ENCODE results near the gene SEBOX. TPM values are rescaled to one million over a fixed set of nuclear protein-coding genes. Genes with fewer than 3 reads are reported as not detected.

SEBOX gene
- total RNA-seq, 1 donor from 2014 or later = not detected

DNA sequence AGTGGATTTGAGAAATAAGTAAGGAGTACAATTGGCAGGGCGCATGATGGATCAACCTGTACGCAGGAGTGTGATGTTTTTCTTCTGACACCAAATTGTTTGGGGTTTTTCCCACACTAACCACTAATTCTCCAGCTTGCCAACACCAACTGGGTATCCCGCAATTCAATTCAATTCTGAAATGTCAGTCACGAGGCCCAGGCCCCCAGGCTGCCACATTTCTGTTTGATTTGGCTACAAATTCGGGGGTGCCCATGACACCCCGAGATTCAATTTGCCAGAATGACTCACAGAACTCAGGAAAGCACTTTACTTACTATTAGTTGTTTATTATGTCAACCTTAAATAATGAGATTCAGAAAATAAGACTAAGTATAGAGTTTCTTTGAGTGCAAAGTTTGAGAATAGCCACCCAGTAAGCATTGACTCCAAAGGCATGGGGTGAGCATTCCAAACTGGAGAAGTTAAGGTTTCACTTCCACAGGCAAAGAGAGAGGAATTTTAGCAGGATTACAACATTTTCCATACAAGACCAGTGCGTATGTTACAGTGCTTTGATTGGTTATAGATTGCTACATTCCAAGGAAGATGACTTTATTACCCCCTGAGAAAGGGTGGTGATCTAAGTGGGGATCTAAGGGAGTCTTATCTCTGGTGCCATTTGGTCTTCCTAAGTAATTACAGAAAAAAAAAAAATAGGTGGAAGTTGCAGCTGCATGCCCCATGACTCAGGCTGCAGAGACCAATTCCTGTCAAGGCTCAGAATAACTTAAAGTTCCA is 29.5 kb upstream of the SEBOX start:
- no peak for DNase-seq (ENCODE audit: low spot score)

- DNase-seq (ENCODE audit: low spot score) = no peak
Observed at GRCh38 chr17:28392491-28392890, 27.5 kb upstream of the SEBOX start.

DNA sequence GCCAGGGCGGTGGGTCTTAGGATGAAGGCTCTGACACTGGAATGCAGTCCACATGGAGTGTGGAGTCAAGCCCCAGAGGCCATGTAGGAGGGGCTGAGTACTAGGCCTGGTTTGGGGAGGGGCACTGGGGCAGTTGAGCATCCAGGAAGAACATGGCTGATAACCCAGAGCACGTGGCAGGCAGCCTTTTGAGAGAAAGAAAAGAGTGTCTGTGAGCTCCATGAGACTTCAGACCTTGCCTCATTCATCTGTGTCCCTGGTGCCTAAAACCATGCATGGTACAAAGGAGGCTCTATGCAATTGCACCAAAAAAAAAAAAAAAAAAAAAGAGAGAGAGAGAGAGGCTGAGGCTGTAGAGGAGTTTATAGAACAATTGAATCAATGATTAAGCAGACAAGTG is 26.4 kb upstream of the SEBOX start:
- no peak for DNase-seq (ENCODE audit: low spot score)

DNA sequence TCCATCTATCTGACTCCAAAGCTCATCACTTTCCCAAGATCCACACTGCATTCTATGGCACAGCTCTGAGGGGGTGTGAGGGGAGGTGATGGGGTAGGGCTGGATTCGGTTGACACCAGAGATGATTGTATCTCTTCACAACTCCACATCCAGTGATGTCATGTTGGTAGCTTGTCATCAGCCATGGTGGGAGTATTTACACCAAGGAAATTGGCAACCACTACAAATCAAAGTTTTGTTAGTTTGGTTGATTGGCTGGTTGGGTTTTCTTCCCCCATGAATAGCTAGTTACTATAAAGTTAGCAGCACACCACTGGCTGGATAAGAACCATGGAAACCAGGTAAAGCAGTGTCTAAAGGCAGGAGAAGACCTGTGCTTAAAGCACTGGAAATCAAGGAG is 26.0 kb upstream of the SEBOX start:
- DNase-seq (ENCODE audit: low spot score) = no peak

GRCh38 chr17:28390563-28390962 is 25.6 kb upstream of the SEBOX start:
- no peak for DNase-seq (ENCODE audit: low spot score)

GRCh38 chr17:28390141-28390540 is 25.1 kb upstream of the SEBOX start:
- DNase-seq (ENCODE audit: low spot score) = no peak

DNA sequence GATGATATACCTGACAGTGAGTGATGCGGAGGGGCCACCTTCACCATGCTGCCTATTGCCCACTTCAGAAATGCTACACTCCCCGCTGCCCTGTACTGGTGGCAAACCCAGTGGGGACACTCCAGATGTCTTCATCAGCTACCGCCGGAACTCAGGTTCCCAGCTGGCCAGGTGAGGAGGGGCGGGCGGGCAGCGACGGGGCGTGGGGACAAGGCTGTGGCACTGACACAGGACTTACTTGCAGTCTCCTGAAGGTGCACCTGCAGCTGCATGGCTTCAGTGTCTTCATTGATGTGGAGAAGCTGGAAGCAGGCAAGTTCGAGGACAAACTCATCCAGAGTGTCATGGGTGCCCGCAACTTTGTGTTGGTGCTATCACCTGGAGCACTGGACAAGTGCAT is 23.1 kb upstream of the SEBOX start:
- no peak for DNase-seq (ENCODE audit: low spot score)

- no peak for DNase-seq (ENCODE audit: low spot score)
Observed at GRCh38 chr17:28386391-28386790, 21.4 kb upstream of the SEBOX start.

DNA sequence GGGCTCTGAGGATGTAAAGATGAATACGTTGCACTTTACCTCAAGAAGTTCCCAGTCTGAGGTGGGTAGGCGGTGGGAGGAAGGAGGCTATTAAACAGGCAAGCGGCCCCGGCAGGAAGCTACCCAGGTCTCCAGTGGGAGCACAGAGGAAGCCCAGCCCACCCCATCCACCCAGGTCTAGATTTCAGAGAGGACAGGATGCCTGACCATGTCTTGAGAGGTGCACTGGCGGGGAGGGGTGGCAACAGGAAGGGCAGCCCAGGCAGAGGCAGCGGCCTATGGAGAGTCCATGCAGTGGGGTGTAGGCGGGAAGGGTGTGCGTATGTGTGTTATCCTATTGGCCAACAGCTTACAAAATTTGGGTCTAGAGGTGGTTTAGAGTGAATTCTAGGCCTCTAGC is 20.4 kb upstream of the SEBOX start:
- DNase-seq (ENCODE audit: low spot score) = no peak

DNA sequence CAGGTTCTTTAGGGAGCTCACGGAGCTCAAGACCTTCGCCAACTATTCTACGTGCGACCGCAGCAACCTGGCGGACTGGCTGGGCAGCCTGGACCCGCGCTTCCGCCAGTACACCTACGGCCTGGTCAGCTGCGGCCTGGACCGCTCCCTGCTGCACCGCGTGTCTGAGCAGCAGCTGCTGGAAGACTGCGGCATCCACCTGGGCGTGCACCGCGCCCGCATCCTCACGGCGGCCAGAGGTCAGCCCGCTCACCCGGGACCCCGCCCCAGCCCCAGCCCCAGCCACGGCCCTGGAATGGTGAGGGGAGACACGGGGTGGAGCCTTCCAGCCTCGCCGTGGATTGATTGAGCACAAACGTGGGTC is 20.0 kb upstream of the SEBOX start:
- DNase-seq (ENCODE audit: low spot score) = no peak

GRCh38 chr17:28384281-28385036 is 19.5 kb upstream of the SEBOX start:
- no peak for DNase-seq (ENCODE audit: low spot score)

GRCh38 chr17:28381141-28381825 is 16.3 kb upstream of the SEBOX start:
- DNase-seq (ENCODE audit: low spot score) = no peak

GRCh38 chr17:28379814-28380801 is 15.1 kb upstream of the SEBOX start:
- no peak for DNase-seq (ENCODE audit: low spot score)

DNA sequence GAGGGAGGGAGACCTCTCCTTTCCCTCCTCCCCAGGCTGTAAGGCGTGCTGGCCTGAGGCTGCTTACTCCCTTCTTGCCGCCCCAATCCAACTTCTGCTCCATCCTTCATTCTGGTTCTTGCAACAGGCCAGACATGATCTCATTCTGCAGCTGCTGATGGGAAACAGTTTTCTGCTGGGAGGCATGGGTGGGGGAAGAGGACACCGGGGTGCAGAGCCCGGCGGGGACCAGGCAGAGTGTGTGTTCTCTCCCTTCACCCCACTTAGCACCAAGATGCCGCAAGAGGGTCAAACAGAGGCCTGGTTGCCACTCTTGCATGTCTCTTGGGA is 7.9 kb upstream of the SEBOX start:
- no peak for DNase-seq (ENCODE audit: low spot score)

GRCh38 chr17:28372203-28372944 is 7.4 kb upstream of the SEBOX start:
- DNase-seq (ENCODE audit: low spot score) = peak; percentile 32

DNA sequence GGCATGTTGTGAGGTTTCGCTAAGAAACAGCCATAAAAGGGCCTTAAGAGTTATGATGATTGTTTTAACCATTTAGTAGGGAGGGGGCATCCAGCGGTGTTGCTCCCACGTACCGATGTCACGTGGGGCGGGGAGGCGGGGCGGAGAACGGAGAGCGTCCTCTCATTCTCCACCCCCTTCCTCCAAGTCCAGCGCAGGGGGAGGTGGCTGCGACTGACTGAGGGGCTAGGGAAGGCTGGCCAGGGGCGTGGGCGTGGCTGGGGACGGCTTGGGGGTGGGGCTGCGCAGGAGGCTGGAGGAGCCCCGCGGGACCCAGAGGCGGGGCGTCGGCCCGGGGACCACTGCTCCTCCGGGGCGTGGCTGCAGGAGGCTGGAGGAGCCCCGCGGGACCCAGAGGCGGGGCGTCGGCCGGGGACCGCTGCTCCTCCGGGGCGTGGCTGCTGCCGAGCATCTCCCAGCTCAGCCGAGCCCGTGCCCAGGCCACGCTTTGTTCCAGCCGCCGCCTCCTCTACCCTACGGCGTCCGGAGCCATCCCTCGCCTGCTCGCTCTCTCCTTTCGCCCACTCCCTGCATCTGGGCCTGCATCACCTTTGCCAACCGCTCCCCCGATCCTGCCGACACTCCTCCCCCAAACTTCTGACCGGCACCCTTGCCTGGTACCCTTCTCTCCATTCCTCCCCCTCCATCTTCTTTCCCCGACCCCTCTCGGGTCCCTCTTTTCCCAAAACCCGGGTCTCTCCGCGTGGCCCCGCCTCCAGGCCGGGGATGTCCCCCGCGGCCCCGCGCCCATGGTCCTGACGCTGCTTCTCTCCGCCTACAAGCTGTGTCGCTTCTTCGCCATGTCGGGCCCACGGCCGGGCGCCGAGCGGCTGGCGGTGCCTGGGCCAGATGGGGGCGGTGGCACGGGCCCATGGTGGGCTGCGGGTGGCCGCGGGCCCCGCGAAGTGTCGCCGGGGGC is 6.5 kb upstream of the SEBOX start, which contains the start of gene SARM1:
TSS of gene SARM1 (plus strand) at position 450 of the 958 bp plus-strand sequence. CDS start at position 789, 339 bp downstream.
- peak; percentile 97 for DNase-seq (ENCODE audit: low spot score)

GRCh38 chr17:28370744-28371103 is 5.7 kb upstream of the SEBOX start:
- no peak for DNase-seq (ENCODE audit: low spot score)

DNA sequence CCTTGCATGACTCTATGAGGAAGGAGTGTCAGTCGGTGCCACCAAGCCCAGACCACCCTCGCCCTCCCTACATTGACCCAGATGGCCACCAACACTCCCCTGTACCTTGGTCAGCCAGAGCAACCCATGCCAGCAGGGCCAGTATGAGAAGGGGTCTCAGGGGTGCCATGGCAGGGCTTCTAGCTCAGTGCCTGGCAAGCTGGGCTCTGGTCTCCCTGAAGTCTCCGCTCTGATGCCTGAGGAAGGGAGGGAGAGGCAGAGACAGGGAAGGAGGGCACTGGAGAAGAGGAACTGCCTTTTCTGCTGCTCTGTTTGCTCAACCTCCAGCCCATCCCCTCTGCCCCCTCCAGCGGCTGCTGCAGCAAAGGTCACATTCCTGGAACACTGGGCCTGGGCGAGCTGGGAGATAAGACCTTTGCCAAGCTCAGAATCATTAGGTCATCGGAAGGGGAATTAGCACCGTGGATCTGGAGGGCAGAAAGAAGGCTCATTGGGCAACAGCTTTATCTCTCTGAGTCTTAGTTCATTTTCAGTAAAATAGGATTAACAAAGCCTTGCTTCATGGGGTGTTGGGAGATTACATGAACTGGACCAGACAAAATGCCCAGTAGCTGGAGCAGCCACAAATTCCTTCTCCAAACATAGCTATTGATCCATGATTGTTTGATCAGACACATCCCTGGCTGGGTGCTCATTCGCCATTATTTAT is 5.2 kb upstream of the SEBOX start, which contains the start of gene VTN:
TSS of gene VTN (minus strand) at position 273 of the 709 bp plus-strand sequence. CDS start at position 169, 104 bp downstream.
- peak; percentile 77 for DNase-seq (ENCODE audit: low spot score)

DNA sequence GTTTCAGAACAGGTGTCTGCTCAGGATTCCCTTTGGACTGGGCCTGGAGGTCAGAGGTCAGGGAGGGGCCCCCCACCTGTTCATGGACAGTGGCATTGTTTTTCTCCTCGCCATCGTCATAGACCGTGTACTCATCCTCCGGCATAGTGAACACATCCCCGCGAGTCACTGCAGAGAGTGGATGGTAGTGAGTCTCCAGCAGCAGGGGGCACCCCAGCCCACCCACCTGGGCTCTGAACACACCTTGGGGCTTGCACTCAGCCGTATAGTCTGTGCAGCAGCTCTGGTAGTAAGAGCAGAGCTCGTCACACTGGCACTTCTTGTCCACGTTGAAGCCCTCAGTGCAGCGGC is 4.7 kb upstream of the SEBOX start:
- DNase-seq (ENCODE audit: low spot score) = no peak
